ENCODE data around the gene POLR2F. TPM values are rescaled to one million over a fixed set of nuclear protein-coding genes. Genes with fewer than 3 reads are reported as not detected.
A peak's percentile ranks its signal among the peaks of the same experiment; 100 is the strongest.

POLR2F gene
- total RNA-seq, 4 donors from 2014 or later = 45.7 to 93.0 (median 72.1) TPM

DNA sequence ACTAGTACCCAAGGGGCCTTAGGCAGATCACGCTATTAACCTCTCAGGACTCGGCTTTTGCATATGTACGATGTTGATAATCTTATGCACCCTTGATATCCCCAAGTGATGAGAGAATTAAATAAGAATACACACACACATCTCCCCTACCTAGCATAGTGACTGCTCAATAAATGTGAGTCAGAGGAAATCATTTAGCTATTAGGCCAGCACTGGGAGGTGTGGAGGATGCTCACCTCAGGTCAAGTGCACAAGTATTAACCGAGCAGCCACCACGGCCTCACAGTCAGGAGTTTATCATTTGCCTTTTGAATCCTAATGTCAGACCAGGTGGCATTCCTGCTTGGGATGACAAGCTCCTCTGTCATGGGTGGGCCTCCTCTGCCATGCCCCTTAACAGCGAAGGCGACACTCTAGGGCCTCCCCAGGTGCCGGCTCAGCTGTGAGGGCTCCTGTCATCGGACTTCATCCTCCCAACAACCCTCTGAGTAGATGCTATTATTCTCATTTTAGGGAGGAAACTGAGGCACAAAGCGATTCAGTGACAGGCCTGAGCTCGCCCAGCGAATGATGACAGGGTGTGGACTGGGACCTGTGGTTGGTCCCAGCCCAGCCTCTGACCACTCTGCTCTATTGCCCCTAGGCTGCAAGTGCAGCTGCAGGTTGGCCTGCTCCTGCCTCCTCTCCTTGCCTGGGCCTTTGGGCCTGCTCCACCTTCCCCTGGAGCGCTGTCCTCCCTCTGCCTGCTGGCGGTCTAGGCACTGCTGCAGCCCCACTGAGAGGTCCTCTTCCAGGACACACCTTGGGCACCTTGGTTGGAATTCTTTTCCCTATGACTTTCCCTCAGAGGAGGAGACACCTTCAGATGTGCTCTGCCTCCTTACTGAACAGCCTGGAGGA lies 35.9 kb downstream of the POLR2F start:
- DNase-seq (ENCODE audit: extremely low spot score) = no peak
- Histone ChIP-seq H3K27ac (replicated peaks in 1 of 4) (peak overlapping the region in 2 of 4 donors; percentile 22), H3K4me3 (no peak overlapping the region), H3K4me1 (peaks cover 0 to 4% (median 0%) of the 10 kb centered on the region in 4 donors), H3K9me3 (no peaks in the 10 kb centered on the region), H3K36me3 (peaks cover 4 to 16% (median 11%) of the 10 kb centered on the region in 4 donors), H3K27me3 (no peaks in the 10 kb centered on the region)
- 98% methylated on average over 13 of the region's 14 CpGs for WGBS
- intact Hi-C loops (cut with DNase I) = no loop called here
- TF ChIP-seq EP300 (IDR thresholded peaks at IDR 0.05) (no peak), POLR2A (IDR thresholded peaks at IDR 0.05; ENCODE audit: low read depth) (no peak), POLR2AphosphoS5 (IDR thresholded peaks at IDR 0.05) (no peak)
- TF ChIP-seq, protein P1, sequence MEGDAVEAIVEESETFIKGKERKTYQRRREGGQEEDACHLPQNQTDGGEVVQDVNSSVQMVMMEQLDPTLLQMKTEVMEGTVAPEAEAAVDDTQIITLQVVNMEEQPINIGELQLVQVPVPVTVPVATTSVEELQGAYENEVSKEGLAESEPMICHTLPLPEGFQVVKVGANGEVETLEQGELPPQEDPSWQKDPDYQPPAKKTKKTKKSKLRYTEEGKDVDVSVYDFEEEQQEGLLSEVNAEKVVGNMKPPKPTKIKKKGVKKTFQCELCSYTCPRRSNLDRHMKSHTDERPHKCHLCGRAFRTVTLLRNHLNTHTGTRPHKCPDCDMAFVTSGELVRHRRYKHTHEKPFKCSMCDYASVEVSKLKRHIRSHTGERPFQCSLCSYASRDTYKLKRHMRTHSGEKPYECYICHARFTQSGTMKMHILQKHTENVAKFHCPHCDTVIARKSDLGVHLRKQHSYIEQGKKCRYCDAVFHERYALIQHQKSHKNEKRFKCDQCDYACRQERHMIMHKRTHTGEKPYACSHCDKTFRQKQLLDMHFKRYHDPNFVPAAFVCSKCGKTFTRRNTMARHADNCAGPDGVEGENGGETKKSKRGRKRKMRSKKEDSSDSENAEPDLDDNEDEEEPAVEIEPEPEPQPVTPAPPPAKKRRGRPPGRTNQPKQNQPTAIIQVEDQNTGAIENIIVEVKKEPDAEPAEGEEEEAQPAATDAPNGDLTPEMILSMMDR (IDR thresholded peaks at IDR 0.05) = no peak

DNA sequence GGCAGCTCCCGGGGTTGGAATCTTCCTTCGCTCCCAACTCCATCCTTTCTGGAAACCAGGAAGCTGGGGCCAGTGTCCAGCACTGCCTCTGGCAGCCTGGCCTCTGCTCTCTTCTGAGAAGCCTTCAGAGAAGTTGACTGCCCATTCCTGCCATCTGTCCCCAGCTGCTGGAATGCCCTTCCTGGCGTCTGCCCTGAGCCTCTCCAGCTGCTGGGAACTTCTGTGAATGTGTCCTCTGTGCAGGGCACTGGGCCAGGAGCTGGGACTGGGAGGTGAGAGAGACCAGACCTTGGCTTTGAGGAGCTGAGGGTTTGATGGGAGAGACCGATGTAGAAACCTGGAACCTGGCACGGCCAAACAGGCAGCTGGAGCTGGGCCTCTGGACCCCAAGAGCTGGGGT lies 36.8 kb downstream of the POLR2F start:
- intact Hi-C loops (cut with DNase I) = no loop called here
- 93% methylated on average over 3 of the region's 5 CpGs for WGBS
- peaks cover 0 to 4% (median 0%) of the 10 kb centered on the region in 4 donors for H3K4me1 ChIP-seq
- no peak overlapping the region for H3K4me3 ChIP-seq
- no peaks in the 10 kb centered on the region for H3K27me3 ChIP-seq
- H3K36me3 ChIP-seq = peaks cover 4 to 16% (median 11%) of the 10 kb centered on the region in 4 donors
- TF ChIP-seq POLR2AphosphoS5 (IDR thresholded peaks at IDR 0.05) (no peak), EP300 (IDR thresholded peaks at IDR 0.05) (no peak)
- no peak for DNase-seq (ENCODE audit: extremely low spot score)
- H3K9me3 ChIP-seq = no peaks in the 10 kb centered on the region
- peak overlapping the region in 1 of 4 donors; percentile 22 for H3K27ac ChIP-seq (replicated peaks in 1 of 4)

DNA sequence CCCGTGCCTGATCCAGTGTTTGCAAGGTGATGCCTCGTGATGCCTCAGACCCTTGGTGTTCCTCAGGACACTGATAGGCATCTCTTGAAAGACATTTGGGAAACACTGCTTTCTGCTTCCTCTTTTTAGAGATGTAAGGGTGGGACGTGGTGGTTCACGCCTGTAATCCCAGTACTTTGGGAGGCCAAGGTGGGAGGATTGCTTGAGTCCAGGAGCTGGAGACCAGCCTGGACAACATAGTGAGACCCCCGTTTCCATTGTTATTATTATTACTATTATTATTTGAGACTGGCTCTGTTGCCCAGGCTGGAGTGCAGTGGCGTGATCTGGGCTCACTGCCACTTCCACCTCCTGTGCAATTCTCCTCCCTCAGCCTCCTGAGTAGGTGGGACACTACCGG lies 37.4 kb downstream of the POLR2F start:
- Histone ChIP-seq H3K9me3 (no peaks in the 10 kb centered on the region), H3K27ac (replicated peaks in 1 of 4) (no peak overlapping the region), H3K4me3 (no peak overlapping the region), H3K36me3 (peaks cover 4 to 16% (median 11%) of the 10 kb centered on the region in 4 donors), H3K4me1 (peaks cover 0 to 6% (median 0%) of the 10 kb centered on the region in 4 donors), H3K27me3 (no peaks in the 10 kb centered on the region)
- 92% methylated on average over 7 of the region's 7 CpGs for WGBS
- intact Hi-C loops (cut with DNase I) = no loop called here
- no peak for TF ChIP-seq EP300 (IDR thresholded peaks at IDR 0.05)
- no peak for DNase-seq (ENCODE audit: extremely low spot score)

DNA sequence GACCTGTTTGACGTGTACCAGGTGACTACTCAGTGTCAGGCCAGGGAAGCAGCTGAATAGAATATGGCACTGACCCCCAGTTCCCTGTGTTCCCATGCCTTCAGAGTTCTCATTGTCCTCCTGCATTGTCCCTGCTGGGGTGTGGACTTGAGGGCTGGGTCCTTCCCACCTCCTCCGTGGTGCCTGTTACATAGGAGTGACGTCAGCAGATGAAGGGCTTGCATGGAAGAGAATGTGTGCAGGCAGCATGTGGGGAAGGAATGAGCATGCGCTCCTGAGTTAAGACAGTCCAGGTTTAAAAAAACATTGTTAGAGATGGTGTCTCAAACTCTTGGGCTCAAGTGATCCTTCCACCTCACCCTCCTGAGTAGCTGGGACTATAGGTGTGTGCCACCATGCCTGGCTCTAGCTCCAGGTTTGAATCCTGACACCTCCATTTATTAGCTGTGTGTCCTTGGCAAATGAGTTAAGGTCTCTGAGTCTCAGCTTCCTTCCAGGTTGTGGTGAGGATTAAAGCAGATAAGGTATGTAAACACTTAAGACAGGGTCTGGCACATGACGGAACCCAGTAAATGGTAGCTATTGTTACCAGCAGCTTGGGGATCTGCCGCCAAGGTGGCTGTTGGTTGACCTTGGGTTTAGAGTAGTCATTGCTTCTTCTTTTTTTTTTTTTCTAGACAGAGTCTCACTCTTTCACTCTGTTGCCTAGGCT lies 38.4 kb downstream of the POLR2F start:
- no peaks in the 10 kb centered on the region for H3K27me3 ChIP-seq
- peaks cover 0 to 16% (median 5%) of the 10 kb centered on the region in 4 donors for H3K4me1 ChIP-seq
- no peak for DNase-seq (ENCODE audit: extremely low spot score)
- H3K9me3 ChIP-seq = no peaks in the 10 kb centered on the region
- H3K27ac ChIP-seq (replicated peaks in 1 of 4) = no peak overlapping the region
- H3K36me3 ChIP-seq = peaks cover 0 to 6% (median under 1%) of the 10 kb centered on the region in 4 donors
- intact Hi-C loops (cut with DNase I) = no loop called here
- no peak overlapping the region for H3K4me3 ChIP-seq
- TF ChIP-seq, protein P1 (IDR thresholded peaks at IDR 0.05) = no peak
- TF ChIP-seq EP300 (IDR thresholded peaks at IDR 0.05) (no peak), POLR2A (IDR thresholded peaks at IDR 0.05; ENCODE audit: low read depth) (no peak), POLR2AphosphoS5 (IDR thresholded peaks at IDR 0.05) (no peak)
- WGBS = 72% methylated on average over 6 of the region's 6 CpGs

DNA sequence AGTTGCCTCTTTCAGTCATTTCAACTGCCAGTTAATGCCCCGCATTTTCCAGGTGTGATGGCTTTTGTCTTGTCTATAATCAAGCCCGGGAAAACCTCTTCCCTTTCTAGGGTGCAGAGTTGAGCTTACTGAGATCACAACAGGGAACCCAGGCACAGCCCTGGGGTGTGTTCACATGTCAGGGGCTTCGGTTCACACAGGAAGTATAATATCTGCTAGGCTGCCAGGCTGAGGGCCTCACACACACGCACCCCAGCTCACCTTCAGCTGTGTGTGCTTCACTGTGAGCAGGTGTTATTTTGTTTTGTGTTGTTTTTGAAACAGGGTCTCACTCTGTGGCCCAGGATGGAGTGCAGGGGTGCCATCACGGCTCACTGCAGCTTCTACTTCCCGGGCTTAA lies 40.5 kb downstream of the POLR2F start:
- Histone ChIP-seq H3K27ac (replicated peaks in 1 of 4) (no peak overlapping the region), H3K4me3 (no peak overlapping the region), H3K9me3 (no peaks in the 10 kb centered on the region), H3K27me3 (no peaks in the 10 kb centered on the region), H3K4me1 (peaks cover 0 to 17% (median 5%) of the 10 kb centered on the region in 4 donors), H3K36me3 (no peaks in the 10 kb centered on the region)
- intact Hi-C loops (cut with DNase I) = no loop called here
- 82% methylated on average over 6 of the region's 6 CpGs for WGBS
- DNase-seq (ENCODE audit: extremely low spot score) = no peak
- no peak for TF ChIP-seq EP300 (IDR thresholded peaks at IDR 0.05)
- TF ChIP-seq POLR2A (IDR thresholded peaks at IDR 0.05; ENCODE audit: low read depth) = no peak
- TF ChIP-seq, protein P1 (IDR thresholded peaks at IDR 0.05) = no peak
- no peak for TF ChIP-seq POLR2AphosphoS5 (IDR thresholded peaks at IDR 0.05)
